ENCODE results near the gene IRX3. TPM values are rescaled to one million over a fixed set of nuclear protein-coding genes. Genes with fewer than 3 reads are reported as not detected.

The IRX3 gene
- total and polyA plus RNA-seq, 2 of the 8 experiments (the other 6 are each of a cell fraction or from before 2014, with no cell fraction given), result 0.50 to 1.6 TPM

DNA sequence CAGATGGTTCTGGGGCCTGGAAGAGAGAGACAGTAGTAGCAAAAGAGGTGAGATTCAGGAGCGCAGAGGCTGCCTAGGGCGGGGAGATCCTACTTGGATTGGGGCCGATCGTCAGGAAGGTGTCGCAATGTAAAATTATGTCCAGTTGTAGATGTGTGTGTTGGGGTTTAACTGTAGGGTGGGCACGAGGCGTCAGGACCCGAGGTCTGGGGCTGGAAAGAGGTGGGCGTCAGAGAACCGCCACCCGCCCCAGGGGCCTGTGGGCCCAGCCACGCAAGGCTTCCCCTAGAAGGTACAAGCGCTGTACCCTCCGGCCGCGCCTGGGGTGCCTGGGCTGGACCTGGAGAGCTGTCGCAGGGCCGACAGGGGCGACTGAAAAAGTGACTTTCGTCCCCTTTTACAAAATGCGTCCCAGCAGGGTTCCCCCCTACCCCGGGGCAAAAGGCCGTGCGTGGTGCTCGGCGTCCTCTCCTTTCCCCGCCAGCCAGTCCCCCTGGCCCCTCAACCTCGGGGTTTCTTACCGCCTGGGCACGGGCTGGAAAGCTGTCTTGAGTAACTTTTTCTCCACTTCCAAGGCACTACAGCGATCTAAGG is 2.8 kb downstream of the IRX3 start:
- ChIA-PET CTCF (ENCODE audit: partially characterized antibody) (interaction anchor here (0.6 to 1.9 kb wide), 6 partner anchors 8 to 652 kb away, joined by 3 to 7 read pairs (median 4); no protein-coding TSS in a partner anchor), POLR2A (ENCODE audit: partially characterized antibody) (no interaction called here)
- Histone ChIP-seq H3K14ac (ENCODE audit: insufficient read length) (no peak overlapping the region), H3K4ac (replicated peaks; ENCODE audit: insufficient read length, low read depth, low read length) (no peak overlapping the region), H2BK120ac (replicated peaks; ENCODE audit: low read depth, low read length) (no peak overlapping the region), H3K23ac (ENCODE audit: insufficient read length) (no peak overlapping the region), H2BK20ac (ENCODE audit: low read length) (no peak overlapping the region), H3K36me3 (ENCODE audit: control insufficient read depth in 2 of 4, insufficient read depth in 4 of 4, low read length in 3 of 4) (no peaks in the 10 kb centered on the region; a peak in 1 of 8 replicates), H4K20me1 (replicated peaks in 1 of 2; ENCODE audit: control insufficient read depth in 1 of 2, insufficient read depth in 2 of 2, low read length in 2 of 2) (peaks cover 6 to 12% of the 10 kb centered on the region in 2 experiments), H3K27ac (ENCODE audit: low read depth, low read length) (no peak overlapping the region), H3K4me3 (ENCODE audit: extremely low read depth in 1 of 4, insufficient read depth in 2 of 4, low read depth in 3 of 4, low read length in 4 of 4) (peak overlapping the region; percentile 27 to 93 (median 52); a peak in 7 of 8 replicates), H2BK15ac (ENCODE audit: low read length) (no peak overlapping the region), H3K56ac (replicated peaks; ENCODE audit: insufficient read length, low read depth, low read length) (no peak overlapping the region), H3K4me1 (replicated peaks in 1 of 4; ENCODE audit: control insufficient read depth in 3 of 4, insufficient read depth in 4 of 4, low read length in 3 of 4) (peaks cover 0 to 19% (median 12%) of the 10 kb centered on the region in 4 experiments; a peak in 6 of 7 replicates), H4K5ac (ENCODE audit: insufficient read length, low read depth, low read length) (no peak overlapping the region), H4K91ac (replicated peaks; ENCODE audit: insufficient read length, low read length) (no peak overlapping the region), H4K8ac (ENCODE audit: extremely low read depth, insufficient read depth, low read length) (peak overlapping the region; percentile 28), H2AK5ac (ENCODE audit: low read depth, low read length) (no peak overlapping the region), H3K9me3 (ENCODE audit: insufficient read depth in 2 of 2, low read depth in 1 of 2, low read length in 1 of 2) (no peaks in the 10 kb centered on the region), H3K27me3 (replicated peaks in 1 of 4; ENCODE audit: control insufficient read depth in 3 of 4, extremely low read depth in 1 of 4, insufficient read depth in 3 of 4, low read length in 3 of 4) (peaks cover 59 to 84% (median 75%) of the 10 kb centered on the region in 4 experiments), H2BK12ac (ENCODE audit: low read depth, low read length) (no peak overlapping the region), H3K9ac (replicated peaks in 1 of 4; ENCODE audit: extremely low read depth in 1 of 4, low read depth in 3 of 4, low read length in 3 of 4) (no peak overlapping the region), H2AFZ (ENCODE audit: low read length) (no peak overlapping the region), H3K23me2 (ENCODE audit: low read depth, low read length) (peaks cover 27% of the 10 kb centered on the region; the same call in 1 of the 2 replicates), H3K79me2 (ENCODE audit: control insufficient read depth in 1 of 2, insufficient read depth in 2 of 2, low read length in 2 of 2) (no peaks in the 10 kb centered on the region), H3K18ac (ENCODE audit: extremely low read depth, low read length) (peak overlapping the region; percentile 19; the same call in 1 of the 2 replicates), H3K4me2 (ENCODE audit: insufficient read depth in 1 of 2, low read depth in 2 of 2, low read length in 2 of 2) (peak overlapping the region; percentile 77 to 95), H2BK5ac (ENCODE audit: low read depth, low read length) (no peak overlapping the region), H3K79me1 (ENCODE audit: low read depth, low read length) (no peaks in the 10 kb centered on the region)
- FAIRE-seq, result no peak
- DNase-seq (ENCODE audit: low read depth in 1 of 2, low spot score in 2 of 2), result peak in 1 of 2 experiments; percentile 58
- WGBS, 2 experiments (ENCODE audit: extremely low coverage in 1 of 2, insufficient coverage in 1 of 2, insufficient read length in 1 of 2, insufficient replicate concordance in 2 of 2, low coverage in 1 of 2, low lambda C conversion rate in 2 of 2, missing lambda C conversion rate in 1 of 2), result 4% methylated on average over 31 of the region's 31 CpGs; no CpG with 5 or more reads in 1 of the 2 experiments
- TF ChIP-seq HDAC2 (IDR thresholded peaks at IDR 0.05; ENCODE audit: borderline replicate concordance in 1 of 2, low read depth in 2 of 2, low read length in 2 of 2) (no peak), CREB1 (IDR thresholded peaks at IDR 0.05) (no peak), SUZ12 (IDR thresholded peaks at IDR 0.05; ENCODE audit: low read length) (peak; percentile 84; the same call in 1 of the 2 replicates), EGR1 (IDR thresholded peaks at IDR 0.05; ENCODE audit: borderline replicate concordance, low read depth, low read length) (no peak), ZNF274 (IDR thresholded peaks at IDR 0.05; ENCODE audit: borderline replicate concordance, extremely low read depth, low read length) (no peak), SIN3A (conservative IDR thresholded peaks at IDR 0.05 in 1 of 2, IDR thresholded peaks at IDR 0.05 in 1 of 2; ENCODE audit: low read depth in 1 of 2, low read length in 2 of 2) (no peak), RNF2 (IDR thresholded peaks at IDR 0.05; ENCODE audit: borderline replicate concordance, low read depth, low read length, missing control alignments, poor library complexity, severe bottlenecking) (peak; percentile 73), SRF (IDR thresholded peaks at IDR 0.05; ENCODE audit: low read depth, low read length) (no peak), SAP30 (IDR thresholded peaks at IDR 0.05; ENCODE audit: insufficient read depth, insufficient replicate concordance, low read length) (no peak), EZH2 (IDR thresholded peaks at IDR 0.05; ENCODE audit: low read depth, low read length, severe bottlenecking) (peak; percentile 78)
- TF ChIP-seq, protein P1, sequence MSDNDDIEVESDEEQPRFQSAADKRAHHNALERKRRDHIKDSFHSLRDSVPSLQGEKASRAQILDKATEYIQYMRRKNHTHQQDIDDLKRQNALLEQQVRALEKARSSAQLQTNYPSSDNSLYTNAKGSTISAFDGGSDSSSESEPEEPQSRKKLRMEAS (IDR thresholded peaks at IDR 0.05), result no peak

Data from H1 (cell line).